CD4-positive, alpha-beta T cell treated with Interleukin-4 for 1 hour (primary cell): ENCODE measurements around the gene TXNDC11.

Experiments used
- DNase-seq, 2 donors: peaks; one replicate each; pipeline ENCODE4 v3.0.0-alpha.2; 2020 to 2022

TXNDC11 gene

DNA sequence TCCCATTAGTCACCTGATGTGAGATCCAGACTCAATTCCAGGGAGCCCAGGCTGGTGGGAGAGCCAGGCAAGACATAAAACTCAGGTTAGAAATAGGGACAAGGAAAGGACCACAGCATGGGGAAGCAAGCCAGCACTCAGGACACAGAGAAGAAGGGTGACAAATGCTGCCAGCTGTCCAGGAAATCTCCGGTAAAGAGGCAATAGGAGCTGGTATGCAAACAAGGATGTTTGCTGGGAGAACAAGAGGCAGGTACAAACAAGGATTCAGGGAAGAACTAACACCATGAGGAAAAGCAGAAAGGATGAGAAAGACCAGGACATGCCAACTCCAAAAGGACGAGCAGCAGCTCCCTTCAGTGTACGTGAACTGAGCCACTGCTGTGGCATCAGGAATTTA is 10.2 kb upstream of the TXNDC11 start:
- no peak for DNase-seq

DNA sequence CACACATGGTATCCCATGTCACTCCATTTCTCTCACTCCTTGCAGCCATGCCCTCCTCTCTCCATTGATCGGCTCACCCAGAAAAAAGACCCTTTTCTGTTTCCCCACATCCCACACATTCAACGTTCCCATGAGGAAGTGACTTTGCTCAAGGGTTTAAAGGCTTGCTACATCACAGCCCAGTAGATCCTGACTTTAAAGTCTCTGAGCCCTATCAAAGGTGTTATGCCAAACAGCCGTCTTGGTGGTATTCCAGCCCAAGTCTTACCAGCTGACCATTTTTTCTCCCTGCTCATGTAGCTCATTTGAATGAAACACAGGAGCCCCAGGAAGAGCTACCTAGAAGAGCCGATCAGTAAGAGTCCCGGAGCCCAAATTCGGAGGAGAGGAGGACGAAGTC is 7.4 kb upstream of the TXNDC11 start:
- DNase-seq, result no peak

DNA sequence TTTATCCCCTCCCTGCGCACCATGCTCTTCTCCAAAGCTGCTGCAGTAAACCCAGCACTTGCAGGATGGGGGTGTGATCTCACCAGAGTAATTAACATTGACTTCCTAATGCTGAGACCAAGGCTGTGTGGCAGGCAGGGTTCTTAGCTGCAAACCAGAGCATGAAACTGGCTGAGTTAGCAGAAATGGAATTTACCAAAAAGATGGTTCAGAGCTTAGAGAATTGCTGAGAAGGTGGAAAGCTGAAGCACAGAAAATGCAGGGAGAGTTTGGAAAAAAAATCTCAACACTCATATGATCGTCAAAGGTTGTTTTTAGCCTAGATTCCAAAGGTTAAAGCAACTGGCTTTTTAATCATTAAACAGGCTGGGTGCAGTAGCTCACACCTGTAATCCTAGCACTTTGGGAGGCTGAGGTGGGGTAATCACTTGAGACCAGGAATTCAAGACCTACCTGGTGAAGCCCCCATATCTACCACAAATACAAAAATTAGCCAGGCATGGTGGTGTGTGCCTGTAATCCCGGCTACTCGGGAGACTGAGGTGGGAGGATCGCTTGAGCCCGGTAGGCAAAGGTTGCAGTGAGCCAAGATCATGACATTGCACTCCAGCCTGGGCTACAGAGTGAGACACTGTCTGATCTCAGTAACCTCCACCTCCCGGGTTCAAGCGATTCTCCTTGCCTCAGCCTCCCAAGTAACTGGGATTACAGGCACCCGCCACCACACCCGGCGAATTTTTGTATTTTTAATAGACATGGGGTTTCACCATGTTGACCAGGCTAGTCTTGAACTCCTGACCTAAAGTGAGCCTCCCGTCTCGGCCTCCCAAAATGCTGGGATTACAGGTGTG is 6.0 kb upstream of the TXNDC11 start:
- no peak for DNase-seq

DNA sequence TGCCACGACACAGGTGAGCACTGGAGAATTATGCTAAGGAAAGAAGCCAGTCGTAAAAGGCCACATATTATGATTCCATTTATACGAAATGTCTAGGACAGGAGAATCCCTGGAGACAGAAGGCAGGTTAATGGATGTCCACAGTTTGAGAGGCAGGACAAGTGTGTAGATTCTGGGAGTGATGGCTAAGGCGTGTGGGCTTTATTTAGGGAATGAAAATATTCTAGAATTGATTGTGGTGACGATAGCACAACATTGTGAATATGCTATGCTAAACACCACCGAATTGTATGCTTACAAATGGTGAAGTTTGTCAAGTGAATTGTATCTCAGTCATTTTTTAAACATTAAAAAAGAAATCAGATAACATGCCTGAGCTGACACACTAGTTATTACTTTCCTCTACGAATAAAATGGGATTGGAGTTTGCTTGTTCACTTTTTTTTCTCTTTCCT is 5.3 kb upstream of the TXNDC11 start:
- no peak for DNase-seq

DNA sequence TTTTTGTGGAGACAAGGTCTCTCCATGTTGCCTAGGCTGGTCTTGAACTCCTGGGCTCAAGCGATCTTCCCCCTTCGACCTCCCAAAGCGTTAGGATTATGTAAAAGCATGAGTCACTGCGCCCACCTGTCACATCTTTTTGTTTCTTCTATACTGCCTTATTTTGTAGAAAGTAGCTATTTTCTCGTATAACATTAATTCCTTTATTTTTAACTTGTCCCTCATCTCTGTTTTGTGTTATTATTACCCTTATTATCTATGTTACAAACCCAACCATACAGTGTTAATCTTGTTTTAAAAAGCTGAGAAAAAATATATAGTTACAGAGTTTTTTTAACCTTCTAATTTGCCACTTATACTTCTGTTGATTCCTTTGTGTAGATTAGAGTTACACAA is 1.4 kb upstream of the TXNDC11 start:
- no peak for DNase-seq

DNA sequence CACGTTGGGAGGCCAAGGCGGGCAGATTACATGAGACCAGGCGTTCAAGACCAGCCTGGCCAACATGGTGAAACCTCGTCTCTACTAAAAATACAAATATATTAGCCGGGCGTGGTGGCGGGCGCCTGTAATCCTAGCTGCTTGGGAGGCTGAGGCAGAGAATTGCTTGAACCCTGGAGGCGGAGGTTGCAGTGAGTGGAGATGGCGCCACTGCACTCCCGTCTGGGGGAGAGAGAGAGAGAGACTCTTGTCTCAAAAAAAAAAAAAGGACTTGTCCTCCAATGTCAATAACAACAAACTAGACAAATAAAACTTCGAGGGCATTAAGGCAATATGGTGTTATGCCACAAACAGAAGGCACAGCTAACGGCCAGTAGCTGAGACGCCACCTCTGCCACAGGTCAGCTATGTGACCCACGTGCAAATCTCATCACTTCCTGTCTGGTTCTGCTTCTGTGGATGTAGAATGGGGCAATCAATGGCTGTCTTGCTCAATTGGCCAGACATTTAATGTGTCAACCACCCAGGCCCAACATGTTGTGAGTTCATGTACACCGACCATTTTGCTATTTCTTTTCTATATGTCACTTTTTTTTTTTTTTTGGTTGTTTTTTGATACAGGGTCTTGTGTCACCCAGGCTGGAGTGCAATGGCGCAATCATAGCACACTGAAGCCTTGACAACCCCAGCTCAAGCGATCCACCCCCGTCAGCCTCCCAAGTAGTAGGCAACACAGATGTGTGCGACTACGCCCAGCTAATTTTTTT is 834 bp upstream of the TXNDC11 start:
- DNase-seq, result peak; percentile 63 to 84

DNA sequence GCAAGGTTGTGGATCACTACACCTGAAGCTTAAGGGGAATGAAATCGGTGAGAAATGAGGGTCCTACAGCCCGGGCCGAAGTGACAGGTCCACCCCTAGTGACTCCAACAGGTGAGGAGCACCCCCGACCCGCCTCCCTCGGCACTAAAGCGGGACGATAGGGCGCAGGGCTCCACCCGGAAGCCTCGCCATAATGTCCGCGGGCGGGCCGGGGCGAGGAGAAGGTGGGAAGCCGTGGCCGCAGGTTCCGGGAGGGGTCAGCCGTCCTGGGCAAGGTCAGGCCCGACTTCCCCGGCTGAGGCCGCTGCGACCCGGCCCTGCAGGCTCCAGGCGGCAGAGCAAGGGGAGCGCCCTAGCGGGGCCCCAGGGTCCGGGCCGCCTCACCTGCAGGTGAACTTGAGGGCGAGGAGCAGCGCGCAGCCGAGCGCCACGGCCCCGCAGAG is 543 bp downstream of the TXNDC11 start:
- peak; percentile 32 to 49 for DNase-seq

DNA sequence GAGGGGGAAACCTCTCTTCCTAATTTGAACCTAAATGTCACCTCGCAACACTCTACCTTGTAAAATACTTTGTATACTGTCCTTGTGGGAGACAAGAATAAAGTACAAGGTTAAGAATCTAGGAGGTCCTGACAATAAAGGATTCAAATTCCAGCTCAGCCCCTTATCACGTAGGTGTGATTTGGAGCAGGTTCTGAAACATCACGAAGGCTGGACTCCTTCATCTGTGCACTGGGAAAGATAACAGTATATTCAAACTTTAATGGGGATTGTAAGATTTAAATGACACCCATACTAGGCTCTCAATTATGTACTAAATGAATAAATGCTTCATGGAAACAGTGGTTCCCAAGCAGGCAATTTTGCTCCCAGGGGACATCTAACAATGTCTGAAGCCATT is 2.1 kb downstream of the TXNDC11 start:
- DNase-seq, result no peak

DNA sequence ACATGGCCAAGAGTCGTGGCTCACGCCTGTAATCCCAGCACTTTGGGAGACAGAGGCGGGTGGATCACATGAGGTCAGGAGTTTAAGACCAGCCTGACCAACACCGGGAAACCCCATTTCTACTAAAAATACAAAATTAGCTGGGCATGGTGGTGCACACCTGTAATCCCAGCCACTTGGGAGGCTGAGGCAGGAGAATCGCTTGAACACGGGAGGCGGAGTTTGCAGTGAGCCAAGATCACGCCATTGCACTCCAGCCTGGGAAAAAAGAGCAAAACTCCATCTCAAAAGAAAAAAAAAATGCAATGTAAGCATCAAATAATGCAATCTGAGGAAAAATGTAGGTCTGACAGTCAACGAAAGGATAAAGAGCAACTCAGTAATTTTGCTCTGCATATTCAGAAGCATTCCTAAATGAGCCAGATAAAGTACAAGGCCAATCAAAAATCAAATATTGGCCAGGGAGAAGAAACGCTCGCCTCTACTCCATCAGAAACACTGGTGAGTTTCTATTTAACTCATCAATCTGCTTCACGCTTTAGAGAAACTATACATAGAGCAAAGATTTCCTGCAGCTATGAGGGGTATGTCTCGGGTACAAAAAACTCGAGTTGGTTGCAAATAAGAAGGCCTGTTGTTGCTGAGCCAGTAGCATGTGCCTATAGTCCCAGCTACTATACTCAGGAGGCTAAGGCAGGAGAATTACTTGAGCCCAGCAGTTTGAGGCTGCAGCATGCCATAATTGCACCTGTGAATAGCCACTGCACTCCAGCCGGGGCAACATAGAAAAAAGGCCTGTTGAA is 3.7 kb downstream of the TXNDC11 start:
- DNase-seq, result no peak

DNA sequence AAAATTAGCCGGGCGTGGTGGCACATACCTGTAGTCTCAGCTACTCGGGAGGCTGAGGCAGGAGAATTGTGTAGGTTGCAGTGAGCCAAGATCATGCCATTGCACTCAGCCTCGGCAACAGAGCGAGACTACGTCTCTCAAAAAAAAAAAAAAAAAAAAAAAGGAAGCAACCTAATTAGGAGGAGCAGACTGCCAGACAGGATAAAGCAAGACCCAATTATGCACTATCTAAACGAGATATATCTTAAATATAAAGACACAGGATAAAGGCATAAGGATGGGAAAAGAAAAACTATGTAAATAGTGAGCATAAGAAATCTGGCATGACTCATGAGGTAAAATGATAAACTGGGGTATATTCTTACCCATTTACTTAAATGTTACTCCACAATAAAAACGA is 4.9 kb downstream of the TXNDC11 start:
- DNase-seq, result no peak

DNA sequence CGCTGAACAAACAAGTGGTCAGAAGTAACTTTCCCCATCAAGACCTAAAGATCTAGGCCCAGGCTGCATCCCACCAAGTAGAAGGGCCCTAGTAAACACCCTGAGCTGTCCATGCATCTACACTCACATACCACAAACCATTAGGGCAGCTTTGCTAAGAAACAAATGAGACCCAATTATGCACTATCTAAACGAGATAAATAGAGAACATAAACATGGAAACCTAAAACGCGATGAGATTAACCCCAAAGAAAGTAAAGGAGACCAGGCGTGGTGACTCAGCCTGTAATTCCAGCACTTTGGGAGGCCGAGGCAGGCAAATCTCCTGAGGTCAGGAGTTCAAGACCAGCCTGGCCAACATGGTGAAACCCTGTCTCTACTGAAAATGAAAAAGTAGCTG is 5.8 kb downstream of the TXNDC11 start:
- no peak for DNase-seq

DNA sequence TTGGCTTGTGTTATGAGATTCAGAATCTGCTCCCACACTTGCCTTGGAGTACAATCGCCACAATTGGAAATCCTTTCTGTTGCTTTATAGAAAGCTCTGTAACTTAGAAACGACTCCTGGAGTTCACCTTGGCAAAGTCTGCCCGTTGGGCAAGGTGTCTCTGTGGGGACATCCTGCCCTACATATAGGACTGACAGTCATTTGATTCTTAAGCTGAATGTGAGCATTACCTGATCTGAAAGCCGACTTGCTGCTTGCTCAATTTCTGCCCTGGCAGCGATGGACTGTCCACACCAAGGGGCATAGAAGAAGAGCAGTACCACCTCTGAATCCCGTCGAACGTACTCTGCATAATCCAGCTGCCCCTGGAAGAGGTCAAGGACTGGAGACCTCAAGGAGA is 6.9 kb downstream of the TXNDC11 start:
- no peak for DNase-seq

DNA sequence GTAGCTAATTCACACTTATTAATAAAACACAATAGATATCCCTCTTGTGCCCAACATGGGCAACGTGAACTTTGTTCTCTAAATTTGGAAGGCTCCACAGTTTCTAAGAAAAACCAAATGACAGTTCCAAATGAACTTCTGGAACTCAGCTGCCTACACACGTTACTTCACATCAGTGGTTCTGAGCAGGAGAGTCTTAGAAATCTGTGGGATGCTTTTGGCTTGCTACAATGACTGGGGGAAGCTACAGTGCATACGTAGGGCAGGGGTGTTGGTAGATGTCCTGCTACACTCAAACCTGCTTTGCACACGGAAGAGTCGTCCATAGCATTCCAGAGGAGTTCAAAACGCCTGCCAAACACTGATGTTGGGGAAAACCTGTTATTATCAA is 8.0 kb downstream of the TXNDC11 start:
- no peak for DNase-seq

DNA sequence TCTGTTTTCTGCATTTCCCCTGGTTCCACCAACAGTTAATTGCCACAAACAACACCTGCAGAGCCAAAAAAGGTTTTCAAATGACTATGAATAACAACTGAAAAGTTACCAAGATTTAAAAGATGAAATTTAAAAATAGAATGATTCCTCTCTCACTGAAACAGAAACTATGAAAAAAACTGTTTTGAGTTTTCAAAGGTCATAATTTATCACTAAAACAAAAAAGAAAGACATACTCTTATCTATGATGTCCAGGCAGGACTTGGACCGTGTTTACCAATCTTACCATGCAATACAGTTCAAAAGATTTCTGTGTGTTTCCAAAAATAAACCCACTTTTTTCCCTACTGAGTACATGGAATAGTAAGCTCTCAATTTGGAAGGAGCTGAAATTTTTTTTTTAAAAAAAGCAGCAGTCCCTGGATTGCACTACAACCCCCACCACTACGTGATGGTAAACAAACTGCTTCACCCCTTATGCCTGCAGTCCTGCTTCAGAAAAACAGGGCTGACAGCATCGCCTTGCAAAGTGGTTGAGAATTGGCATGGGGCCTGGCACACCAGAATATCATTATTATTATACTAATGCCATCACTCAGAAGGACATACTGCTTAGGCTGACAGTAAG is 8.5 kb downstream of the TXNDC11 start:
- no peak for DNase-seq

DNA sequence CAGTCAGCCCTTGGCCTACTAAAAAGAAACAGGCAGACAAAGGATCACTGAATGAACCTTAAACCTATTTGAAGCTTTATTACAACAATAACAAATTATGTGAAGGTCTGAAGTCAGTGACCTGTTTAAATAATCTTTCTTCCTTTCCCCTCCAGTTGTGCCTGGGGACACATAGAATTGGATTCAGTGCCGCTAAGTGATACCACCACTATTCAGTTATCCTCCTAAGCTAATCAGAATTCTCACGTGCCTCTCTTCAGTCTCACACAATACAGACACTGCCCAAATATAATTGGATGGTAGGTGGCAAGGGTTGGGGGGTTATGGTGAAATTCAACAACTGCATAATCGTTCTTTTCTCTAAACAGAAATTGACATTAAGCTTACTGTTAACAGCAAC is 11.4 kb downstream of the TXNDC11 start:
- DNase-seq, result no peak

DNA sequence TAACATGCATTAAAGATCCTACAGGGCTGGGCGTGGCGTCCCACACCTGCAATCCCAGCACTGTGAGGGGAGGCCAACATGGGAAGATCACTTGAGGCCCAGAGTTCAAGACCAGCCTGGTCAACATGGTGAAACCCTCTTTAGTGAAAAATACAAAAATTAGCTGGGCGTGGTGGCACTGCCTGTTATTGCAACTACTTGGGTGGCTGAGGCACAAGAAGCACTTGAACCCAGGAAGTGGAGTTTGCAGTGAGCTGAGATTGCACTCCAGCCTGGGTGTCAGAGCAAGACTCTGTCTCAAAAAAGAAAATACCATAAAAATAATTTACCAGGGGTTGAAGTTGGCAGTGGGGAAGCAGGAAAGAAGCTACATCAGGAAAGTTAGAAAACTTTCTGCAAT is 12.9 kb downstream of the TXNDC11 start:
- DNase-seq, result no peak

DNA sequence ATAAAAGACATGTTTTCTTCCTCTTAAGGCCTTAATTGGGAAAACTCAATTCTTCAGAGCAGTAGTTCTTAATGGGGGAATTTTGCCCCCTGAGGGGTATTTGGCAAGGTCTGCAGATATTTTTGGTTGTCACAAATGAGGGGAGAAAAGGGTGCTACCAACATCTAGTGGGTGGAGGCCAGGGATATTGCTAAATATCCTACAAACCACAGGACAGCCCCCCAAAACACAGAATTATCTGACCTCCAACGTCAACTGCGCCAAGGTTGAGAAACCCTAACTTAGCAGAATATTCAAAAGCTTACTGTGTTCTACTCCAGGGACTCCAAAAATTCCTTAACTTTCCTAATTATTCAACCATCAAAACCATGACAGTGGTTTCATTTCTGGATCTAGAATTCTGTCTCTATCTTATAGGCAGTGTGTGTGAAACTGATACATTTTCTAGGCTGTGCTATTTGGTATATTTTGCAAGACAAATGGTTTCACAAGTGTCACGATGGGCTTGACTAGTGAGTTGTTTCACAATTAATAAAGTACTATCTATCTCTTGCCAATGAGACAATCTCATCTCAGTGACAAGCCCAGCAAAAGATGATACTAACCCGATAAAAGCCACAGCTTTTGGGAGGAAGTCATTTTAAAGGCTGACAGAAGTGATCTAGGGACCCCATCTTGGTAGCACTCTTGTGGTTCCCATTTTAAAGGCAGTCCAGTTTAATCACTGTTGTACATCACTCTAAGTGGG is 14.7 kb downstream of the TXNDC11 start:
- no peak for DNase-seq

DNA sequence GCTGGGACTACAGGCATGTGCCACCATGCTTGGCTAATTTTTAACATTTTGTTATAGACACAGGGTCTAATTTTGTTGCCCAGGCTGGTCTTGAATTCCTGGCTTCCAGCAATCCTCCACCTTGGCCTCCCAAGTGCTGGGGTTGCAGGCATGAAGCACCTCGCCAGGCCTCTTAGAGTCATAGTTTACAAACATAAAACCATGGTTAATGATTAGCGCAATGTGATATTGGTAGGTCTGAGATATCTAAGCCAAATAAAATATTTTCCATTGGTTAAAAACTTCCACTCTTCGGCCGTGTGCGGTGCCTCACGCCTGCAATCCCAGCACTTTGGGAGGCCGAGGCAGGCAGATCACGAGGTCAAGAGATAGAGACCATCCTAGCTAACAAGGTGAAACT is 16.6 kb downstream of the TXNDC11 start:
- no peak for DNase-seq

DNA sequence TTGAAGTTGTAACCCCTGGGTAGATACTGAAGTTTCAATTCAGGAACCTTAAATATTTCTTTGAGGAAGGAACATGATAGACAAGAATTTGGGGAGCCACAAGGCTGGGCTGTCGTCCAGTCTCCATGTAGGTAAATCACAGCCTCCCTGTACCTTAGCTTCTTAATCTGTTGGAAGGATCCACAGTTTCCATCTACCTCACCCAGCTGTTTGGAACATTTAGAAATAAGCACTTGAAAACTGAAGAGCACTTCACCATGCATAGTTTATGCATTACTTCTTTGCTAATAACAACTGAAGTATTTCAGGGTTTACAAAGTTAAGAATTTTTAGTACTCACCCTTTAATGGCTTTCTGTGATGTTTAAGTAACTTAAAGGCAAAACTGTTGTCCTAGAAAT is 17.2 kb downstream of the TXNDC11 start:
- DNase-seq, result no peak

DNA sequence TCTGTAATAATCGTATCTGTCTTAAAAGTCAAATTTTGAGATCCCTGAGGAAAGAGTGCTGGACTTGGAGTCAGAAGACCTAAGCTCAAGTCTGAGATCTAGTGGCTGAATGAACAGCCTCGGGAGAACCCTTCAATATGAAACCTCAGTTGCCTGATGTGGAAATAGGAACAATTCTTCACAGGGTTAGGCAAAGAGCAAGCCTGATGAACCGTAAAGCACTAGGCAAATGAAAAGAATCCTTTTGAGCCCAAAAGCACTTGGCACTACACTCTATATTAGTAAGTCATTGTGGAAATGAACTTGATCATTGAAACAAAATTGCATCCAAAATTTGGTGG is 20.2 kb downstream of the TXNDC11 start:
- no peak for DNase-seq

DNA sequence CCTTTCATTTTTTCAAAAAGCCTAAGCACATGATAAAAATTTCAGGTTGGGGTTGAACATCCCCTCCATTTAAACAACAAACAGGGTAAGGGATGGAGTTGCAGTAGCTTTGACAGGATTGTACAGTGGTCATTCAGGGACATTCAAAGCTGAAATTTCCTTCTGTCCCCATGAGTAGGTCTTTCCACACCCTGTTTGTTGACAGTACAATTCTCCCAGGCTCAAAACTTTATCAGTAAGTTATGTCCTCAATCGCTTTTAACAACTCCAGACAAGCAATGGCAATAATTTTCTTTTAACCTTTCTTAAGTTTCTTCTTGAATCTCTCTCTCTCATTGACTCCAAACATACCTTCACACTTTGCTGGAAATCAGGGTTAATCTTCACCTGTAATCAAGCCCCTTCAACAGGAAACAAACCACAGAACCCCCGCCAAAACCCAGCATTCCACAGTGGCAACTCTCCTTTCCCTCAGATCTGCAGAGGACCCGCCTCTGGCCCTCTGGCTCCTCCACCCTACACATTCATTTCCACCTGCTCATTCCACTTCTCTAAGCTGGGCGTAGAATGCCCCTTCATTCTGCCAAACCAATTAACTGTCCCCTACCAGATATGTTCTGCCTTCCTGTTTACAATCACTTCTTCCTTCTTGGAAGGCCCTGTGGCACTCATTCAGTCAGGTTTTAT is 20.7 kb downstream of the TXNDC11 start:
- no peak for DNase-seq

DNA sequence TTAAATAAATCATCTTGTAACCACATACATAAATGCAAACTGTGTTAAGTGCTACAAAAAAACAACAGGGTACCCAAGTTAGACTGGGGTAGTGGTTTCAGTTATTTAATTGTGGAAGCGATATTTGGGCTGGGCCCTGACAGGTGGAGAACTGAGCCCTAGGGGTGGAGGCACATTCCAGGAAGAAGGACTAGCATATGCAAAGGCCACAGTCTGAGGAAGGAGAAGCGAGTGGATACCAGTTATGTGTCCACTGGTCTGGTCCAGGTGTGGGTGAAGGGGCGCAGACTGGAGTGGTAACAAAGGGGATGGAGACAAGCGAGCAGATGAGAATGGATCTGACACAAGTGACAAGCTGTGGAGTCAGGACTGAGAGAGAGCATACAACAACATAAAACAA is 22.9 kb downstream of the TXNDC11 start:
- no peak for DNase-seq
